HG03025 (cell line): Measurements from ENCODE around the gene IFIT1.
"Not testable (repeated sequence)": the region's sequence is repeated elsewhere in the genome, so short reads cannot be mapped to it uniquely, and the experiment has no call there.

ENCODE experiments used
- ATAC-seq: cut with Tn5 transposase; IDR thresholded peaks from one replicate; pipeline ENCODE4 v1.9.1; 2021; ENCODE audit warnings: mild to moderate bottlenecking, moderate library complexity; ENCODE audit not compliant: unreplicated experiment, low FRiP score

IFIT1 gene

GRCh38 chr10:89393898-89394297 lies 1.5 kb downstream of the IFIT1 start:
- no peak for ATAC-seq

- ATAC-seq: no peak
Measured at GRCh38 chr10:89395141-89395540, 2.7 kb downstream of the IFIT1 start.

GRCh38 chr10:89398003-89398749 lies 5.8 kb downstream of the IFIT1 start:
- ATAC-seq: no peak

- ATAC-seq: no peak
Measured at GRCh38 chr10:89399956-89400355, 7.5 kb downstream of the IFIT1 start.

GRCh38 chr10:89403043-89403442 lies 10.6 kb downstream of the IFIT1 start:
- no peak for ATAC-seq

- no peak for ATAC-seq
Measured at GRCh38 chr10:89404104-89405047, 12.0 kb downstream of the IFIT1 start.

GRCh38 chr10:89406178-89406577 lies 13.8 kb downstream of the IFIT1 start:
- not testable (repeated sequence) for ATAC-seq

GRCh38 chr10:89407792-89408191 lies 15.4 kb downstream of the IFIT1 start:
- ATAC-seq: not testable (repeated sequence)

- ATAC-seq: not testable (repeated sequence)
Measured at GRCh38 chr10:89409282-89409681, 16.9 kb downstream of the IFIT1 start.

GRCh38 chr10:89410551-89410950 lies 18.1 kb downstream of the IFIT1 start:
- ATAC-seq: not testable (repeated sequence)

- ATAC-seq: not testable (repeated sequence)
Measured at GRCh38 chr10:89411135-89411534, 18.7 kb downstream of the IFIT1 start.

GRCh38 chr10:89412276-89412675 lies 19.9 kb downstream of the IFIT1 start:
- not testable (repeated sequence) for ATAC-seq

GRCh38 chr10:89413398-89413912 lies 21.0 kb downstream of the IFIT1 start:
- ATAC-seq: no peak

GRCh38 chr10:89414146-89414878 lies 21.9 kb downstream of the IFIT1 start, which contains the start of gene IFIT5:
IFIT5 (plus strand) TSS chr10:89414568; CDS start chr10:89414799, 231 bp downstream.
- ATAC-seq: peak; percentile 84

- ATAC-seq: peak; percentile 32
Measured at GRCh38 chr10:89414879-89415821, 22.7 kb downstream of the IFIT1 start.

- no peak for ATAC-seq
Measured at GRCh38 chr10:89416465-89416864, 24.0 kb downstream of the IFIT1 start.

GRCh38 chr10:89419548-89419947 lies 27.1 kb downstream of the IFIT1 start:
- no peak for ATAC-seq

GRCh38 chr10:89421018-89421476 lies 28.6 kb downstream of the IFIT1 start:
- no peak for ATAC-seq

GRCh38 chr10:89425000-89425399 lies 32.6 kb downstream of the IFIT1 start:
- no peak for ATAC-seq
